Stimulated activated CD4-positive, alpha-beta T cell treated with anti-CD3 and anti-CD28 coated beads, Interleukin-1b, Interleukin-23, amount 100 ng/mL, for 48 hours (primary cell): ENCODE measurements around the gene EIF1AD.
"Not testable (repeated sequence)": the region's sequence is repeated elsewhere in the genome, so short reads cannot be mapped to it uniquely, and the experiment has no call there.

ENCODE experiments used
- DNase-seq: peaks from one replicate; pipeline ENCODE4 v3.0.0-alpha.2; 2020

The EIF1AD gene, protein sequence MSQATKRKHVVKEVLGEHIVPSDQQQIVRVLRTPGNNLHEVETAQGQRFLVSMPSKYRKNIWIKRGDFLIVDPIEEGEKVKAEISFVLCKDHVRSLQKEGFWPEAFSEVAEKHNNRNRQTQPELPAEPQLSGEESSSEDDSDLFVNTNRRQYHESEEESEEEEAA

DNA sequence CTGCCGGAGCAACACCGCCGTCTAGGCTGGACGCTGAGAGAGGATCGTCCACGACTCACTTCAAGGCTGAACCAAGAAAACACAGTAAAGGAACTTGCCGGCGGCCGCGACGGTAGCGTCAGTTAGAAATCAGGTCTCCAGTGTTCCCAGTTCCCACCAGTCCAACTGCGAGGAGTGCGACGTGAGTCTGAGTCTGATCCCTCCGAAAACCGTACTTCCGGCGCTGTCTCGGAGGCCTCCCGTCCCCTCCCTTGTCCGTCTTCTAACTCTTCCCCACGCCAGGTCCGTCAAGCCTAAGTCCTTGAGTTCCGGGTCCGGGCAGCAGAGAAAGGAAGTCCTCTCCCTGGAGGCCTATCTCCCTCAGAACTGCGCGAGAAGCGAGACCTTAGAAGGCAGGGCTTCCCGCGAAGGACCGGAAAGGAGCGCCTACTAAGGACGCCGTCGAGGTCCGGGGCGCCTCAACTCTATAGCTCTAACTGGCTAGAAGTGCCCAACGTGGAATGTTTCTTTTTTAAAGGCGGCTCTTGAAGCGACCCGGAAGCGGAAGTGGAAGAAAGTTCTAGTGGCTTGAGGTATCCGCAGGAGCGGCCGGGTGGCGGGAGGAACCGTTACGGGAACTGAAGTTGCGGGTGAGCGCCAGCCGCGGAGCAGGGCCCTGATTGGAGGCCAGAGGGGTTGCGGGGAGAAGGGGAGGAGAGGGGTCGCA is at the start of gene EIF1AD, which contains the start of gene BANF1:
EIF1AD (minus strand) TSS at position 216 of the 706 bp plus-strand sequence. CDS start 1,768 bp downstream, outside the sequence.
BANF1 (plus strand) TSS at position 562 of the 706 bp plus-strand sequence. CDS start 748 bp downstream, outside the sequence.
- DNase-seq = peak; percentile 96

DNA sequence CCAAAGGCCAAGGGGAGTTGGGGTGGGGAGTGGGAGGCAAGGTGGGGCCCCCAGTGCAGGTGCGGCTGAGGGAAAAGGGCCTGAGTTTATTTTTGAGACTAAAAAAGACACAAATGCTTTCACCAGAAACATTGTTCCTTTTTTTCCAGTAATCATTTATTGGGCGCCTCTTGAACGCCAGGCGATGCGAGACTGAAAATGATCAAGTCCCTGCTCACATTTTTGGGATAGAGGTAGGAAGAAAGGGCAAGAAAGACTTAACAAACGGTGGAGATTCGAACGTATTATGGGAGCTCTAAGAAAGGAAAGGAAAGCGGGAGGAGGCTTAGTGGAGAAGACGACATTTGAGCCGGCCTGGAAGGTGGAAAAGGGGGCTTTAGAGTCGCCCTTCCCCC is 49.4 kb upstream of the EIF1AD start:
- no peak for DNase-seq

DNA sequence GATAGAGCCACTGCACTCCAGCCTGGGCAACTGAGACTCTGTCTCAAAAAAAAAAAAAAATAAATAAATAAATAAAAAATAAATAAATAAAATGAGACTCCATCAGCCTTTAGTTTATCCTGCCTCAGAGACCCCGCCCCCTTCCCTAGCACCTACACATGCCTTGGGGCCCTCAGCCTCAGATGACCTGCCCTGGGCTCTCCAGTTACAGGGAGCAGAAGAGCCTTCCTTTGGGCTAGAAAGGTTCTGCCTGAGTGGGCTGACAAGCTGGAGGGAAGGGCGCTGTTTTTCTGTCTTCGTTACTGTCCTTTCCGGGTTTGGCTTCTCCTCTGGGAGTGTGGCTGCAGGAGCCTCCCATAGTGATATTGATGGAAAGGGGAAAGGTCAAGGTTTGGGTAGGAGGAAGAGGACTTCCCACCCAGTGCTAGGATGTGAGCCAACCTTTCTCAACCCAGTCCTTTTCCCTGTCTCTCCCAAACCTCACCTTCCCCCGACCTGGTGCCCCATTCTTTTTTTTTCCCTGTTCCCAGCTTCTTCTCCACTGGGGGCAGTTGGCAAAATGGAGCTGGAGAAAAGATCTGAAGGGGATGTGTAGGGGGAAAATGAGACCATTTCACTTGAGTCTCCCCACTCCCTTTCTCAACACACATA is 48.7 kb upstream of the EIF1AD start:
- no peak for DNase-seq

DNA sequence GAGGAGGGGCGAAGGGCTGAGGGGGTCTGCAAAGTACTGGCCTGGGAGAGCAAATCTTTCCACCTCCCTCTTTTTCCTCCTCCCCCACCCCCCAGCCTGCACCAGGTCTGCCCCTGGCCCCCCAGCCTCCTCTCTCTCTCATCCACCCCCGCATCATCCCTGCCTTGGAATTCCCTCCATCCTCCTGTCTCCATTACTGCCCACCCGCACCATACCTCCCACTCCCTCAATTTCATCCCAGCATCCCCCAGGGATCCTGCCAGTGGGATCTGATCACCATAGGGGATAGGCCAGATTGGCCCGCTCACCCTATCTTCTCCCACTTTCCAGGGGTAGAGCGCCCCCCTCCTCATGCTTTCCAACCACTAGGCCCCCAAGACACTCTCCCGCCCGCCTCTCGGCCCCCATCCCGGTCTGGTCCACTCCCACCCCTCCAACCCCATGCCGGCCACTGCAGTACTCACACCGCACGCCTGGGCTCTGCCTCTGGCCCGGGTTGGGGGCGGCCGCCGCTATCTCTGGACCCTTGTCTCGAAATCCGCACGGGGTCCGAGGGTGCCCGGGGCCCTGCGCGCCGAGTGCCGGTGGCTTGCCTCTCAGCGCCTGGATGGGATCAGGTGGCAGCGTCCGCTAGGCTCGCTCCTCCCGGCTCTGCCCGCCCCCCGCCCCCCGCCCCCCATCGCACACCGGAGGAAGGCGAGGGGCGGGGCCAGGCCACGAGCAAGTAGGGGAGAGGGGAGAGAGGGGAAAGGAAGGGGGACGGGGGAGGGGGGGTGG is 46.8 kb upstream of the EIF1AD start, which contains the start of gene GAL3ST3:
GAL3ST3 (minus strand) TSS at position 615 of the 777 bp plus-strand sequence. CDS start 3,746 bp downstream, outside the sequence.
- DNase-seq = no peak

DNA sequence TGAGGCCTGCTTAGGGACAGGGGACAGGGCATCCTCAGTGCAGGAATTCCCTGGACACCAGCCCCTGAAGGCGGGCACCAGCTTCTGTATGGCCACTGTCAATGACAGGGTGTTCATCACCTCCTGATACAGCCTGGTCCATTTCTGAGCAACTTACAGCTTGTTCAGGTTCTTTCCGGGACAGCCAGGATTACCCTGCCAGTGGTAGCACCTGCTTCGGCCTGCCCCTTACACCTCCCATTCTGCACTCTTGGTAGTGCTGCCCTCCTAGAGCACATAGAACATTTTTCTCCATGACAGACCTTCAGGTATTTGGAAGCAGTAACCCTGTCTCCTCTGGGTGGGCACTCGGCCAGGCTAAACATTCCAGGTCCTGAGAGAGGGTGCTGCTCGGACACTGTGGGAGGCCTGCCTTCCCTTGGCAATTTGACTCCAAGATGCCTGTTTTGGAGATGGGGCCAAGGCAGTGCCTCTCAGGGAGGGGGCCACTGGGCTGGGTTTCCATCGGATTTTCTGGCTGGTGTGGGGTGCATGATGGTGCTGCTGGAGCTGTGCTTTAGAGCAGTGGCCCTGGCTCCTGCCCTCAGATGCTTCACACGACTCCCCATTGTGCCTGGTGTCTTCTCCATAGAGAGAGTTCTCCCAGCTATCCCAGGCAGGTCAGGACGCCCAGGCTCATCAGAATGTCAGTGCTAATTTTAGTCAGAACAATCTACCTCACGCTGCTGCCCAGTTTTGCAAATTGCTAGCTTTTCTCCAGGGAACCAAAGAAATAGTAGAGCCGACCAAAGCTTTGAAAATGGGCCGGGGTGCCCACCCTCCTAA is 45.8 kb upstream of the EIF1AD start:
- no peak for DNase-seq

DNA sequence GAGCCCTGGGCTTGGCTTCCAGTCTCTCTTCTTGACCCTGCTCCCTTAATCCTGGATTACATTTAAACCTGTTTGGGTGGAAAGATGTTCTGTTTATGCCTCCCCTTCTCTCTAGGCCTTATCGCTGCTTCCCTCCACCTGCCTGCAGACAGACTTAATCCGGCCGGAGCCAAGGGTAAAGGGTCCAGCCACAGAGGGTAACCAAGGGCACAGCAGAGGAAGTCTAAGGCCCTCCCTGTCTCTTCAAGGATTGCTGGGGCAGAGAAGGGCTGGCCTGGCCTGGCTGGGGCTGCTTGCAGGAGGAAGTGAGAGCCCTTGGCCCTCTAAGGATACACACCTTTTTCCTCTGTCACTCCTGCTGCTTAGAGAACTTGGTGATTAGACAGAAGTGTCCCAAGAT is 44.9 kb upstream of the EIF1AD start:
- DNase-seq = no peak

DNA sequence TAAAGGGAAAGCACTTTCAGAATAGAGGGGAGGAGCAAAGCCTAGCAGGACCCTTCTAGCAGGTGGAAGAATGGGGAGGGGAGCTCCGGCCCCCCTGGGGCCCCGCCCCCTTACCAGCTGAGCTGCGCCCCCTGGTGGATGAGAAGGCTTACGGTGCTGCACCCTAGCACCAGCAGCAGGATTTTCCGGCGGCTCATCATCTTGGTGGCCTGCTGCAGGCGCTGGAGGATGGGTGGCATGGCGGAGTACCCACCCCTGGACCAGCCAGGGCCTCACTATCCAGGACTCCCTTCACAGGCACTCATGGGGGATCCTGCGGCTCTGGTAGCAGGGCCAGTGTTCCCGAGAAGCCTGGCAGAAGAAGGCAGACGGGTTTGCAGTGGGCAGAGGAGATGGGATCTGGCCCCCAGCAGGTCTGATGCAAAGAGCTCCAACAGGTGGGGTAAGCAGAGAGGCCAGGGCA is 43.3 kb upstream of the EIF1AD start:
- peak; percentile 83 for DNase-seq

DNA sequence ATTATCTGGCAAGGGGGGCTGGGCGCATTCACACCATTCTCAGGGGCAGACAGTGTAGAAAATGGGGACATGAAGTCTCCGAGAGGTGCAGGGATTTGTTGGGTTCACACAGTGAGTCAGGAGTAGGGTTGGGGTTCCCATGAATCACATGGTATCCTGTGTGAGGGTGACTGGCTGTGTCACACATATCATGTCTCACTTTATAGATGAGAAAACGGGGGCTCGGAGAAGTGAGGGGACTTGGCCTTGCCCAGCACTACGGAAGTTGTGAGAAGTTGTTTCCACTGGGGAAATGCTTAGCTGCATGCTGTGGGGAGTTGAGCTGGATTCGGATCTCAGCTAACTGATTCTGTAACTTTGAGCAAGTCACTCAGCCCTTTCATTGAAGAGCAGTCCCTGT is 42.8 kb upstream of the EIF1AD start:
- no peak for DNase-seq

DNA sequence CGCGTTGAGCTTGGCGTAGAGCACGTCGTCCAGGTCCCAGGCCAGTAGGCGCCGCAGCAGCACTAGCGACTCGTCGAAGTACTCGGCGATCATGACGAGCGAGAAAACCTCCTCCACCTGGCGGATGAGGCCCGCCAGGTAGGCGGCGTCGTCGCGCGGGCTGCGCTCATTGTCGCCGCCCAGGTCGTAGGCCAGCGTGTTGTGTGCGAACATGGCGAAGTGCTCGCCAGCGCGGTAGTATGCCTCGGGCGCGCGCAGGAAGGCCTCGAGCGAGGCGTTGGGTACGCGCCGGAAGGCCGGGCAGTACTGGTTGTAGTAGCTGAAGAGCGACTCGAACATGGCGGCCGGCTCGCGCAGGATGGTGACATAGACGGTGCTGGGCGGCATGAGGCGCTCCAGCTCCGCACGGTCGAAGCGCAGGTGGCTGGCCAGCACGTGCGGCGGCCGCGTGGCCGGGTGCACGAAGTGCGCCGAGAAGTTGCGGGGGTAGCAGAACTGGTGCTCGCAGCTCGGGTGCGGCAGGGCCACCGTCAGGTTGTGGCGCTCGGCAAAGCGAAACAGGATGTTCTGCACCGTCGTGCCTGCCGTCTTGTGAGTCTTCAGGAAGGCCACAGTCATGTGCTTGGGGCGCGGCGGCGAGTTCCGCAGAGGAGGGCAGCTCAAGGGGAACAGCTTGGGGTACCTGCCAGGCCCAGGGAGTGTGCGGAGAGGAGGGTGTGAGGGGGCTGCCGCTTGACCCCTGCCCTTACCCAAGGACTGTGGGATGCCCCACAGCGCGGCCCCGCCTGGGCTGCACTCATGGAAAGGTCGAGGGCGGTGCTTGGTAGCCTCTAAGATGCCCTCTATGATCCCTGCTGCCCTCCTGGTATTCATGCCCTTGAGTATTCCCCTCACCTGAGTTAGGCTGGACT is 41.3 kb upstream of the EIF1AD start:
- no peak for DNase-seq

DNA sequence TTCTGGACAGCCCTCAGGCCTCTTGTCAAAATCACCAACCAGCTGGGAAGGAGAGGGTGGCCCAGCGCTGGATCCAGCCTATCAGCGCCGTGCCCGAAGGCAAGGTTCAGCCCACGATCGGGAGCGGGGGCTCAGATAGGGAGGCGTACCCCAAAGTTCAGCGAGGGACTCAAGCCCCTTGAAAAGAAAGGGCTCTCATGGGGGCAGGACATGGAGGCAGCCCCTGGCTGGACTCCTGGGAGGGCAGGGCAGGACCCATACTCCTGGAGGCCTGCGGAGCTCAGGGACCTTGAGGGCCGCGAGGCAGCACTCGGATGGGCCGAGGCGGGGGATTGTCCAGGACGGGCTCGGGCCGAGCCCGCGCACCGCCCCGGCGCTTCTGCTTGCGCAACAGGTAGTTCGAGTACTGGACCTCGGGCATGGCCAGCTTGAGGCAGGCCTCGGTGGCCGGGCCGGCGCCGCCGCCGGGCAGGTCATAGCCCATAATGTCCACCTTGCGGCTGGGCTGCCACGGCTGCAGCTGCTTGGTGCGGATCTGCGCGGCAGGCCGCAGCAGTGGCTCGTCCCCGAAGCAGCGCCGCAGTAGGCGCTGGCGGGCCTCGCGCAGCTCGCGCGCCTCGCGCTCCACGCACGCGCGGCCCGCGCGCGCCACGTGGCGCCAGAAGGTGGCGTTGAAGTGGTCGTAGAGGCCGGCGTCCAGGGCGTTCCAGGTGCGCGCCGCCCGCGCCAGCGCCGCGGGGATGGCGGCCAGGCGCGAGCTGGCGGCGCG is 40.5 kb upstream of the EIF1AD start:
- no peak for DNase-seq

DNA sequence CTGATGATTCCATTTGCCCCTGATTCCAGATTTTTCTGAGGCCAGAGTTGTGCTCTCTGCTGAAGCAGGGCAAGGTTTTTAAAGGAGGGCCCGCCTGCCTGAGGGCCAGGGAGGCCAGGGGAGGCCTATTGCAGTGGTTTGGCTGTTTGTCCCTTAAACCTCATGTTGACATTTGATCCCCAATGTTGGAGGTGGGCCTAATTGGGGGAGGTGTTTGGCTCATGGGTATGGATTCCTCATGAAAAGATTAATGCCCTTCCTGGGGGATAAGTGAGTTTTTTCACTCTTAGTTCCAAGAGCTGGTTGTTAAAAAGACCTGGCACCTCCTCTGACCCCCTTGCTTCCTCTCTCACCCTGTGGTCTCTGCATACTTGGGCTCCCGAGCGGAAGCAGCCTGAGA is 37.8 kb upstream of the EIF1AD start:
- no peak for DNase-seq

DNA sequence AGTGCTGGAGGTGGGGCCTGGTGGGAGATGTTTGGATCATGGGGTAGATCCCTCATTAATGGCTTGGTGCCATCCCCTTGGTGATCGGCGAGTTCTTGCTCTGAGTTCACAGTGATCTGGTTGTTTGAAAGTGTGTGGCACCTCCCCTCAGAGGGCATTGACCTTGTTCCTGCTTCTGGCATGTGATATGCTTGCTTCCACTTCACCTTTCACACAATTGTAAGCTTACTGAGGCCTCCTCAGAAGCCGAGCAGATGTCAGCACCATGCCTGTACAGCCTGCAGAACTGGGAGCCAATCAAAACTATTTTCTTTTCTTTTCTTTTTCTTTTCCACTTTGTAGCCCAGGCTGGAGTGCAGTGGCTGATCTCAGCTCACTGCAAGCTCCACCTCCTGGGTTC is 35.4 kb upstream of the EIF1AD start:
- no peak for DNase-seq

DNA sequence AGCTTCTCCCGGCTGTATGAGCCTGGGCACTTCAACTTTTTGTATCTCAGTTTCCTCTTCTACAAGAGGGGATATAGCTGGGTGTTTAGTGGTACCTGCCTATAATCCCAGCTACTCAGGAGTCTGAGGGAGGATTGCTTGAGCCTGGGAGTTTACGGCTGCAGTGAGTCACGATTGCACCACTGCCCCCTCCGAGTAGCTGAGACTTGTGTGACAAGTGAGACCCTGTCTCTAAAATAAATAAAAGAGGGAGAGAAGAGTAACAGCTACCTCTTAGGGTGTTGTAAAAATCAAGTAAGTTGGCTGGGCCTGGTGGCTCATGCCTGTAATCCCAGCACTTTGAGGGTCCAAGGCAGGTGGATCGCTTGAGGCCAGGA is 34.4 kb upstream of the EIF1AD start:
- DNase-seq = no peak

DNA sequence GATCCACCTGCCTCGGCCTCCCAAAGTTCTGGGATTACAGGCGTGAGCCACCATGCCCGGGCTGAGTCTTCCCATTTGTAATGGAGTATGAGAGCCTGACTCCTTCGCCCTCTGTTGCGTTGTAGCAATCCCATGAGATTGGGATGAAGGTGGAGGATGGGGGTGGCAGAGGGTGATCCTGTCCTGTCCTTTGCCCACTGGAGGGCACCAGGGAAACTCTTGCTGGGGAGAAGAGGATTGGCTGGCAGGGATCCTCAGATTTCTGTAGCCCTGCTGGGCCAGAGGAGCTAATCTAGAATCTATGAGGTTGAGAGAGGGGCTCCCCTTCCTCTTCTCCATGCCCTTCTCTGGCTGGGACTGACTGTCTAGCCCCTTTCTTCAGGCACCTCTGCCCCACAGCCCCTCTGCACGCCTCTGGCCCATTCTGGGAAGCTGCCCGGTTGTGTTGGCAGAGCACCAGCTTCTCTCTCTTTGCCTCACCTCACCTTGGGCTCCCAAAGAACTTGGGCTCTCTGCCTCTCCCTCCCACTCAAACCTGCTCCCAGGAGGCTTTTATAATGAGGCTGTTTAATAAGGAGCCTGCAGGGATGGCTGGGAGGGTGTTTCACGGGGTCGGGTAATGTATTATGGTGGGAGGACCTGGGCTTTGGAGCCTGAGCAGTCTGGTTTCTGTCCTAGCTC is 33.8 kb upstream of the EIF1AD start:
- DNase-seq = no peak

DNA sequence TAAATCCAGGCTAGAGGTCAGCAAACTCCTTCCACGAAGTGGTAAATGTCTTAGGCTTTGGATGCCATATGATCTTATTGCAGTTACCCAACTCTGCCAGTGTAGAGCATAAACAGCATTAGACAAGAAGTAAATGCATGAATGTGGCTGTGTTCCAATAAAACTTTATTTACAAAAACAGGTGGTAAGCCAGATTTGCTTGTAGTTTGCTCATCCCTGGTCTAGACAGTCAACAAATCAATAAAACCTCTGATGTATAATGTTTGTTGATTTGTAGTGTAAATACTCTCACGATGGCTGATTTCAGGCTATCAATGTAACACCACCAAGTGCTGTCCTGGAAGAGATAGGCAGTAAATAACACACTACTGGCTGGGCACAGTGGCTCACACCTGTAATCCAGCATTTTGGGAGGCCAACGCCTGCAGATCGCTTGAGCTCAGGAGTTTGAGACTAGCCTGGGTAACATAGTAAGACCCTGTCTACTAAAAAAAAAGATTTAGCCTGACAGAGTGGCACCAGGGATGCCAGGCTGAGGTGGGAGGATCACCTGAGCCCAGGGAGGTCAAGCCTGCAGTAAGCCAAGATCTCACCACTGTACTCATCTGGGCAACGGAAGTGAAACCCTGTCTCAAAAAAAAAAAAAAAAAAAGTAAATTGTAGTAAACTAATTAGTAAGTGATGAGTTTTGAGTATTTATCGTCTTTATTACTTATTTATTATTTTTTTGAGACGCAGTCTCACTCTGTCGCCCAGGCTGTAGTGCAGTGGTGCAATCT is 31.2 kb upstream of the EIF1AD start:
- DNase-seq = no peak

DNA sequence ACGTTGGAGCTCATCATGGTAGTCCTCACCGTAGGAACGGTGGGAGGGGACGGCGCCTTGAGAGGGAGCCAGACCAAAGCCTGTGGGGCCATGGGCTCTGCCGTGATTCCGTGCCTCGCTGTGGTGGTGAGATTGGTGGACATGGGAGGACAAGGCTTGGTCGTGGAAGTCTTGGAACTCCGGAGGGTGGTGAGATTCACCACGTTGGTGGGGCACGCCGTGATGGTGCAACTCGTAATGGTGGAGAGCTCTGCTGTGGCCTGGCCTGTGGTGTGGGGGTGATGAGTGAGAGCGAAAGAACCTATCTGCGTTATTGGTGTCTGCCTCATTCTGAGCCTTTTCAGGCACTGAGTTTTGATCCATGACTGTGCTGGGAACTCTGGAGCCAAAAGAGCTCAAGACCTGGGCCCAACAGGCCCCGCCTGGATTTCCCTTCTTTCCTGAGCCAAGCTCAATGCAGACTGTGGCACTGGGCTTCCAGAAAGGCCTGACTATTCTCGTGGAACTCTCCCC is 24.1 kb upstream of the EIF1AD start, which contains the start of gene CATSPER1:
CATSPER1 (minus strand) TSS at position 463 of the 513 bp plus-strand sequence; CDS start at position 363, 100 bp downstream.
- DNase-seq = no peak

DNA sequence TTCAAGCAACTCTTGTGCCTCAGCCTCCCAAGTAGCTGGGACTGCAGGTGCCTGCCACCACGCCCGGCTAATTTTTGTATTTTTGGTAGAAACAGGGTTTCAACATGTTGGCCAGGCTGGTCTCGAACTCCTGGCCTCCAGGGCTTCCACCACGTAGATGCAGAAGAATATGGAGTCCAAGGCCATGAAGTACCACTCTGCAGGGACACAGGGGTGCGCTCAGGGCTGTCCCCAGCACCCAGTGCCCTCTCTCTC is 21.2 kb upstream of the EIF1AD start:
- not testable (repeated sequence) for DNase-seq

DNA sequence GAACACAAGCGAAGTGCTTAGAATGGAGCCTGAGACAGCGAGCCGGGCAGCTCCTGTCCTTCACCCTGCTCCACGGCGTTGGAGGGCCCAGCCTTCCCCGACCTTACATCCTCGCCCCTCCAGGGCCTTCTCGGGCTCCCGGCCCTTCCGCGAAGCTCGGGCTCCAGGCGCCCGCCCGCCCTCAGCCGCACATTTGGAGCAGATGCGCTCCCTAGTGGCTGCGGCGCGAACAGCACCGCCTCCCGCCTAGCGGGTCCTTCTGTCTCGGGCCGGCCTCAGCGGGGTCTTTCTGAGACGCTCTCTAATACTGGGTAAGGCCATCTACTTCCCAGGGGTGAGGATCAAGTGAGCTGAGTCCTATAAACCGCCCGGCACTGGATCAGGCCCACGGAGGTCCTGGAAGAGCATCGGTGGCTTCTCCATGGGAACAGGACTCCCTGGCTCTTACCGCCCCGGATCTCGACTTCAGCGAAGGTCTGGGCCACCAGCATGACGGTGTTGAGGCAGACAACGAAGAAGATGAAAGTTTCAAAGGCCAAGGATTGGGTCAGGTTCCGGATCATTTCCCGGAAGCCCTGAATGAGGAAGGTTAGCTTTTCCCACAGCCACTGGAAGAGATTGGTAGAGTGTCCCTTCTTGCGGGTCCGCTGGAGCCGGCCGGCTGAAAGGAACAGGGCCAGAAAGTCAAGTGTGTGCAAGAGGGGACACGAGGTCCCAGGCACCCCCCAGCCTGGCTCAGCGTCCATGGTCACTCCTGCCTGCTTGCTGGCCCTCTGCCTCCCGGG is 20.6 kb upstream of the EIF1AD start:
- peak; percentile 74 for DNase-seq
